Ramos (cell line): Measurements from ENCODE around the gene IGF2BP3.
"Not testable (repeated sequence)": the region's sequence is repeated elsewhere in the genome, so short reads cannot be mapped to it uniquely, and the experiment has no call there.

Experiments used
- in situ Hi-C: fragments of 300-500 bp; cut with MboI; formaldehyde crosslinking; loops from one replicate; pipeline ENCODE4 v1.14.3; 2022; ENCODE audit warnings: low sequenced_read_pairs; ENCODE audit not compliant: unreplicated experiment

IGF2BP3 gene

DNA sequence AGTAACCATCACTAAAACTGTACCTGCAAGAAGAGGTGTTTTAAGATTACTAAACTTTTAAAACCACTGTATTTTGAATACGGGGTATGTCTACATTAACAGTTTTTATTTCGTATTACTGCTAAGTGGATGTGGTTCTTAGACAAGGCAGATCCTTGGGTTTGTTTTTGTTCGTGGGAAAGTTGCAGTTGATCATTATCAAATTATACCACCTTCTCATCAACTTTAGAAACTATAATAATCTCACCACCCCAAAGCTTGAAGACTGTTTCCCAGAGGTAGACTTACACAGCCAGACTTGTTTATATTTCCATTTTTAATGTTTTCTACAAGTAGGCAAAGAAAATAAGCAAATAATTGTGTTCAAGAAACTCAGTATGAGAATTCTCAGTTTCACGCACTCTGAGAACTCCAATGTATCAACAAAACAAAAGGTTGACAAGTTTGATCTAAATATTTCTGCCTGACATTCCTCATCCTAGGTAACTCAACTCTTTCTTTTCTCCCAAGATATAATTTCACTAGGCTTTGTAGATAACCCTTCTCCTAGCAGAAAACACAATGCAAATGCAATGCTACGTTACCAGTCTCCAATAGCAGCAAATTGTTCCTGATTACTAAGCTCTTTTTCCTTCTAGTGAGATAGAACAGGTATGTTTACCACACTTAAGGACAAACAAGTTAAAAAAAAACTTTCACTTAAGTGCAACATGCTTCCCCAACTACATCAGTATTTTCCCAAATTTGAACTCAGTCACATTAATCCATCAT is 36.0 kb downstream of the IGF2BP3 start:
- in situ Hi-C loops: no loop called here

DNA sequence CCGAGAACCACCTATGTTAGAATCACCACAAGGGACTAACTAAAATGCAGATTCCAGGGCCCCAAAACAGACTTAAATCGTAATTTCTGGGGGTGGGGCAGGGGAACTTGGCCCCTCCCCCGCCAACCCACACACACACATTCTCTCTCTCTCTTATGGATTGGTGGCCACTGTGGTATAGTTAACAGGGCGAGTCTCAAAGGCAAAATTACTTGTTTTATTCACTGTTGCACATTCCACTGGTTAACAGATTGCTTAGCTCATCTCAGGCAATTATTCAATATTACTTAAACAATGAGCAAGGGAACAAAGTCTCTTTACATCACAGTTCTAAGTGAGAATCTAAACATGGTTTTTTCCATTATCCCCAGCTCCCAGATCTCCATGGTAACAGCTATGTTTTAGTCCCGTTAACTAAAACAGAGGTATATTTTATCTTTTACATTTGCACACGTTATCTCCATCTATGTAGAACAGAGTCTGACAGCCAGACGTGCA is 38.5 kb downstream of the IGF2BP3 start:
- in situ Hi-C loops: no loop called here

- in situ Hi-C loops: no loop called here
Observed at GRCh38 chr7:23430893-23431259, 39.4 kb downstream of the IGF2BP3 start.

GRCh38 chr7:23426876-23427275 is 43.4 kb downstream of the IGF2BP3 start:
- in situ Hi-C loops: no loop called here

GRCh38 chr7:23422909-23423308 is 47.4 kb downstream of the IGF2BP3 start:
- in situ Hi-C loops: no loop called here

DNA sequence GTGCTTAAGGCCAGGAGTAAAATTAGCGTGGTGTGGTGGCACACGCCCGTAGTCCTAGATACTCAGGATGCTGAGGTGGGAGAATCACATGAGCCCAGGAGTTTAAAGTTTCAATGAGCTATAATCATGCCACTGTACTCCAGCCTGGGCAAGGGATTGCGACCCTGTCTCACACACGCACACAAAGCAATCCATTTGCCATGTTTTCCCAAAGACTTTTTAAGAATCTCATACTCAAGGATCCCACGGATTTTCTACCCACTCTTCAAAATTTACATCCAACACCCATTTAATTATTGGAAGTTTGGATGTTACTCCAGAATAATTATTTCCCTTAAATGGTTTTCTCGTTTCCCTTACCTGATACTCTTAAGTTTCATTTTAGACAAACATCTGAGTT is 47.9 kb downstream of the IGF2BP3 start:
- in situ Hi-C loops: no loop called here

GRCh38 chr7:23419845-23420244 is 50.4 kb downstream of the IGF2BP3 start:
- in situ Hi-C loops: no loop called here

DNA sequence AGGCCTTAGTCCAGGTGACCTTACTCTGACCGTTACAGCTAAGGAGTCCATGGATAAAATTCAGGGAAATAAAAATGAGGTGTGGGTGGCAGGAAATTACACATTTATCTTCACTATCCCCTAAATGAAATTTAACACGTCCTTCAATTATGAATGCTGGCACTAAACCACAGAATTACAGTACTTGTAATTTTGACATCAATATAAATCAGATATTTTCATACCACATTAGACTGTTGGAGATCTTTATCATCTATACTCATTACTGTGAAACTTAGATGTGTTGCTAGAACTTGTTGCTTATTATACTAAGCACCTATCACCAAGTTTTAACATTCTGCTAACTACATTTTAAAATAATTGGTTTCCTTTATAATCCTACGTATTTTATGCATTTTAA is 51.1 kb downstream of the IGF2BP3 start:
- in situ Hi-C loops: no loop called here

DNA sequence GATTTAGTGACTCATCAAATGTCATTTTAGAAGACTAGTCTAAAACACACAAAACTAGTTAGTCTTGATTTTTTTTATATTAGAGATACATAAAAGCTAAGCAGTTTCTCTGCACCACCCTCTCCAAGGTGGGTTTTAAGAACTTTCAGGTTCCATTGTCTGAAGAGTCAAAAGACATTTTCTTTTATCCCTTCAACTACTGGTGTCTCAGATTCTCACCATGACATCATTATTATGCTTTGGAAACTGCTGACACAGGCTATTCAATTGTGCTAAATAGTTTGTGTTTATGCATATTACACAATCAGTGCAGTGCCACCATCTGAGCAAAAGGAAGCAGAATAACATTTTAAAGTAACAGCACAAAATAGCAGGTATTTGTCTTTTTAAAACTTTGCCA is 52.2 kb downstream of the IGF2BP3 start:
- in situ Hi-C loops: no loop called here

GRCh38 chr7:23415198-23415597 is 55.1 kb downstream of the IGF2BP3 start:
- in situ Hi-C loops: no loop called here

DNA sequence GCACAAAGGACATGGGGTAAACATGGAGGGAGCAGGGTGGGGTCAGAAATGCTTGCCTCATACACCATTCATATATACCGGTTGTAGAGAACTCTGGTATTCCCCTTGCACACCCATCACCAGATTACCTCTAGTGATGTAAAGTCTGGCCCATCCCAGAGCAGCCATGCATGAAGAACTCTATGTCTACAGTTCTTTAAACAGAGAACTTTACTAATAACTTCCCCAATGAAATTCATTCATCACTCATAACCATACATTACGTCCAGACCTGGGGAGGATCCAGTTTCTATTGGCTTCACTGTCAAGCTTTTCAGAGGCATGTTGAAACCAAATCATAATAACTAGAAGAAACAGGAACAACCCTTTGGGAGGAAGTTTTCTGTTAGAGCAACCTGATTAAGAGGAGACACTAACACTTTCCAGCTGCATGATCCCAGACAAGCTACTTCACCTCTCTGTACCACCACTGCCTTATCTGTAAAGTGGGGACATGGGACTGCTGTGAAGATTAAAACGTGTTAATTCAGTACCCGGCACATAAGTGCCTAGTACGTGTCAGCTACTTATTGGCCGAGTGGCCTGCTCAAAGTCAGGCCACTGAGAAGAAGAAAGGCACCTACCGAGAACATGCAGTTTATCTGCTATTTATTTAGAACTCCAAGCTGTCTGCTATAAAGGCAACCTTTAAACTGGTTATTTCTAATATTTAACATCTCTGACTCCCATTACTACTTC is 59.7 kb downstream of the IGF2BP3 start:
- in situ Hi-C loops: no loop called here

GRCh38 chr7:23406564-23406963 is 63.7 kb downstream of the IGF2BP3 start:
- in situ Hi-C loops: not testable (repeated sequence)

DNA sequence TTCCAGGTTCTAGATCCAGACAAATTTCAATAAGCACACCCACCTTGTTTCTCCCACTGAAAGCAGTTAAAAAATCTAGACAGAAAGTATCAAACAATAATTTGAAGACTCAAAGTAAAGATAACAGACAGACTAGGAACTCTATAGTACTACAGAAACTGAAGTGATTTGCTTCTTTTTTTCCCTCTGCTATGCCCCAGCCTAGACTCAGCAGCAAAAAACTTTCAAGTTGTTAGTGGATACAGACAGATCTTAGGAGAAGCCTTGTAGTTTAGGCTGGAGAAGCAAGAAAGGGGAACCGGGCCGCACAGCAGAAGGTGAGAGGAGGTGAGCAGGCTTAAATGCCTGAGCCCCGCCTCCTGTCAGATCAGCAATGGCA is 65.1 kb downstream of the IGF2BP3 start:
- in situ Hi-C loops: no loop called here

GRCh38 chr7:23404546-23405239 is 65.6 kb downstream of the IGF2BP3 start:
- in situ Hi-C loops: no loop called here

GRCh38 chr7:23403970-23404369 is 66.3 kb downstream of the IGF2BP3 start:
- in situ Hi-C loops: no loop called here

GRCh38 chr7:23398090-23398489 is 72.2 kb downstream of the IGF2BP3 start:
- in situ Hi-C loops: not testable (repeated sequence)

DNA sequence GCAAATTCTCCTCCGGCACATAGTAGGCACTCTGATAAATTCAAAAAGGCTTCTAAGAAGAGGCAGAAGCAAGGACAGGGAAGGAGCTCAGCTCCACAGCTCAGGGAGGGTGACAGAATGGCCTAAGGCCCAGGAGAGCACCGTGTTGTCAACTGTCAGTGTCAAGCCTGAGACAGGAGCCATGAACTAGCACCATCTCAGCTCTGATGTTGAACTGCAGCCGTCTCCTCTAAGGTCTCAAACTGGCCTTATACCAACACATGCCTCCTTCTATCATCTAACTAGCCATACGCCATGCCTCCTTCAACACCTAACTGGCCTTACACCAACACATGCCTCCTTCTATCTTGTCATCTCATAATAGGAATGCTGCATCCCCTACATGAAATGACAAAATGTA is 73.0 kb downstream of the IGF2BP3 start:
- in situ Hi-C loops: no loop called here

DNA sequence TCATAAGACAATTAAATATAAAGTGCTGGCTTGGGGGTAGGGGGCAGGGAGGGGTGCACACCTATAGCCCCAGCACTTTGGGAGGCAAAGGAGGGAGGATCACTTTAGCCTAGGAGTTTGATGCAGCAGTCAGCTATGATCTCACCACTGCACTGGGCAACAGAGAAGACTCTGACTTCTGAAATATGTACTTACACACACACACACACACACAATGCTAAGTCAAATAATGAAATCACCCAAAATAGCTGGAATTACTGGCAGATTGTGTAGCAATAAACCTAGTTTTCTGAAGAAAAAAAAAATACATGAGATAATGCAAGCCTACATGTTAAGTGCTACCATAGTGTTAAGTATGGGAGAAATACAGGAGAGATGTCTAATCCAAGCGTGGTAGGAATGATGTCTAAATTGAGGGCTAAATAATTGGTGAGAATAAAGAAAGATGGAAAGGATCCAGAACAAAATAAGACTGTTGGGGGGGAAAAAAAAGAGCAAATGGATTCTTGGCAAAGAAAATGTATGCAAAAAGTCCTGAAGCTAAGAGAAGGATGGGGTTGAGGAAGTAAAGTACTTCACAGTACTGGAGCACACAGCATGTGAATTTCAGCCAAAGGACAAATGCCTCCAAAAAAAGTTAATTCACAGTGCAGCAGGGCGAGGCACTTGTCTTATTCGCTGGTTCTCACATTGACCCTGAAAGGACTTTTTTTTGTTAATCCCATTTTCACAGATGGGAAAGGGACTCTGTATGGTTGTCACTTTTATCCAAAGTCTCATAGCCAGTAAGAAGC is 73.9 kb downstream of the IGF2BP3 start:
- in situ Hi-C loops: no loop called here

GRCh38 chr7:23394488-23395171 is 75.7 kb downstream of the IGF2BP3 start:
- in situ Hi-C loops: no loop called here

DNA sequence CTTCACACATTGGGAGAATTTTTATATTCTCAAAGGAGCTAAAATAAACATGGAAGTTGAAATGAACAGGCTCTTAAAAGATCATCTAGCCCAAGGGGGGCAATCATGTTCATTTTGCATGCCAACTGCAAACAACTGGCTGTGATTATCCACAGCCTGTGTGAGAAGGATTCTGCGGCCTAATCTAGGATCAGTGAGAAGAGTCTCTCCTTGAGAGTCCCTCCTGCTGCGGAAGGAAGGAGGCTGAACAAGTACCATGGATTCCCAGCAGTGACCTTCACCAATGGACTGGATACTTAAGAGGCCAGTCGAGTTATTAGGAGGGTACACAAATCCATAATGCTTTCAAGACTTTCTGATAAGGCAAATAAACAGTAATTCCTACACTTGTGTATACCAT is 76.7 kb downstream of the IGF2BP3 start:
- in situ Hi-C loops: no loop called here
